LoVo (cell line): ENCODE data around the gene LRRC52.
"Not testable (repeated sequence)": the region's sequence is repeated elsewhere in the genome, so short reads cannot be mapped to it uniquely, and the experiment has no call there.

Experiments
- DNase-seq: peaks from one replicate; pipeline ENCODE4 v3.0.0-alpha.2; 2016; ENCODE audit warnings: low spot score

Gene LRRC52

DNA sequence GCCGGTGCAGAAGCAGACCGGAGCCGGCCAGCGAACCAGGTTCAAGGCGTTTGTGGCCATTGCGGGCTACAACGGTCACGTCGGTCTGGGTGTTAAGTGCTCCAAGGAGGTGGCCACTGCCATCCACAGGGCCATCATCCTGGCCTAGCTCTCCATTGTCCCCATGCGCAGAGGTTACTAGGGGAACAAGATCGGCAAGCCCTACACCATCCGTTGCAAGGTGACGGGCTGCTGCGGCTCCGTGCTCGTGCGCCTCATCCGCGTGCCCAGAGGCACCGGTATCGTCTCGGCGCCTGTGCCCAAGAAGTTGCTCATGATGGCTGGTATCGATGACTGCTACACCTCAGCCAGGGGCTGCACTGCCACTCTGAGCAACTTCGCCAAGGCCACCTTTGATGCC, 38.1 kb downstream of the LRRC52 start:
- DNase-seq: no peak

DNA sequence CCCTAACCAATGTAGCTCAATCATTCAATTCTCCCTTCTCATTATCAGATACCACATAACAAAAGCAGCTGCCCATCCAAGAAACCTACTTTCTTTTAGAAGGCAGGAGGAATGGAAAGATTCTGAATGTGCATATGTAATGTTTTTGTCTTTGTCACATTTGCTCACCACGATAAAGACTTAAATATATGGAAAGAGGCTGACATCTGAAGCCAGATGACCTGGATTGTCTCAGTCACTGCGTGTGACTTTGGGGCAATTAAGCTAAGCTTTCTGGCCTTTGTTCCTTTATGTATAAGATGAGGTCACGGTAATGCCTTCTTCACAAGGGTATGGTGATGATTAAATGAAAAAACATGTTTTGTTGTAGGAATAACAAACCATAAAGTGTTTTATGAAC, 42.6 kb downstream of the LRRC52 start:
- DNase-seq: no peak

DNA sequence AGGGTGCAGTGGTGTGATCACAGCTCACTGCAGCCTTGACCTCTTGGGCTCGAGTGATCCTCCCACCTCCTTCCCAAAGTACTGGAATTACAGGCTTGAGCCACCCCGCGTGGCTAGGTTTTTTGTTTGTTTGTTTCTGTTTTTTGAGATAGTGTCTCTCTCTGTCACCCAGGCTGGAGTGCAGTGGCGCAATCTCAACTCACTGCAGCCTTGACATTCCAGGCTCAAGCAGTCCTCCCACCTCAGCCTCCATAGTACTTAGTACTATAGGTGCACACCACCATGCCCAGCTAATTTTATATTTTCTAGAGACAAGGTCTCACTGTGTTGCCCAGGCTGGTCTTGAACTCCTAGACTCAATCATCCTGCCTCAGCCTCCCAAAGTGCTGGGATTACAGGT, 47.6 kb downstream of the LRRC52 start:
- not testable (repeated sequence) for DNase-seq

DNA sequence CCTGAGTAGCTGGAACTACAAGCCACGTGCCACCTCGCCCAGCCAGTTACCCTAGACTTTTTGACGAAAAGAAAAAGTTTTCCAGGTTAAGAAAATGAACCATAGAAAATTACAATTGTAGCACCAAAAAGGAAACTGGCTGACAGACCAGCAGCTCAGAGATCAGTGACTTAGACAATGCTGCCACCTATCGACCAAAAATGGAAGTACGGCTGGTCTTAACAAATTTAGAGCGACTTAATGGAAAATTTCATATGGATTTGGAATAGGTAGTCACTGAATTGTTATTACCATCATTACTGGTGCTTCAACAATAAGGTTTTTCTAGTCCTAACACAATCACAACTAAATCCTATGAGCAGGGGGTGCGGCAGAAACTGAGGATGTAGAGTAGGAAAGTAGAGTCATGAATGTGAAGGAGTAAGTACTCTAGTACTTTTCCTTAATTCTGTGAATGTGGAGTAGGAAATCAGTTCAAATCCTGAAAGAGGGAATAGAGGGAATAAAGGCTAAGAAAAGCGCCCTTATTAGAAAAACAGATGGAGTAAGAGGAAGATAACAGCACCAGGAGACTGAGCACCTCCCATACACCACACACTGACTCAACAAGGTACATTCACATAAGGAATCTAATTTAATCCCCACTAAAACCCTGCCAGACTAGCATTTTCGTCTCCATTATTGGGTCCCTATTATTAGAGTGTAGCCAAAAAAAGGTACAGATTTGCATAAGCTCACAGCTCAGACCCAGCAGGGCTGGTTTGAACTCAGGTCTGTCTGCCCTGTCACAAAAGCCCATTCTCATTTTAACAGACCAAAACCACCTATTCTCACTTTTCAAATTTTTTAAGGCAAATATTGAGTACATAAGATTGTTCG, 49.4 kb downstream of the LRRC52 start:
- DNase-seq: peak; percentile 66

DNA sequence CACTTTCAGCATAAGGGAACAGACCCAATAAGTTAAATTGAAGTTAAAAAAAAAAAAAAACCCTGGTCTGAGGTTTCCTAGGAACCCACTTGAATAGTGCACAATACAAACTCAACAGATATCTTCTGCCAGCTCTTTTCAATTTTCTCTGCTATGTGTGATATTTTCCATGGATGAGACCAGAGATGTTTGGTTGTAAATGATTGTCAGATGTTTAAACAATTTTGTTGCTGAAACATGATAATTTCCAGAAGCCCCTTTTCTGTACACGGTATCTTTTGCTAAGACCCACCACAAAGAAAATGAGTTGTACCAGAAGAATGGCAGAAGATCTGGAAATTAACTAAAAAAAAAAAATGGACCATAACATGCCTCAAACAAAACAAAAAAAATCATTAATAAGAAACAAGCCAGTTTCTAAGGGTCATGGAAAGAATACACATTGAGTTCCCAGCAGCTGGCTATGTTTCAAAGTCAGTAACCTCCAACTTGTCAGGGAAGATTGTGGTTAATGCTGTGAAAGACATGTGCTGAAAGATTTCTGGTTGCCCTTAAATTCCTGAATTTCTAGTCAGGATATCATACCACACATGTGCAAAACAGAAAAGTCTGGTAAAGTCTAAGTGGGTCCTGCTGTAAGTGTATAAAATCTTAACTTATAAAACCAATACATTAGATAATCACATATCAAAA, 51.6 kb downstream of the LRRC52 start:
- DNase-seq: no peak

DNA sequence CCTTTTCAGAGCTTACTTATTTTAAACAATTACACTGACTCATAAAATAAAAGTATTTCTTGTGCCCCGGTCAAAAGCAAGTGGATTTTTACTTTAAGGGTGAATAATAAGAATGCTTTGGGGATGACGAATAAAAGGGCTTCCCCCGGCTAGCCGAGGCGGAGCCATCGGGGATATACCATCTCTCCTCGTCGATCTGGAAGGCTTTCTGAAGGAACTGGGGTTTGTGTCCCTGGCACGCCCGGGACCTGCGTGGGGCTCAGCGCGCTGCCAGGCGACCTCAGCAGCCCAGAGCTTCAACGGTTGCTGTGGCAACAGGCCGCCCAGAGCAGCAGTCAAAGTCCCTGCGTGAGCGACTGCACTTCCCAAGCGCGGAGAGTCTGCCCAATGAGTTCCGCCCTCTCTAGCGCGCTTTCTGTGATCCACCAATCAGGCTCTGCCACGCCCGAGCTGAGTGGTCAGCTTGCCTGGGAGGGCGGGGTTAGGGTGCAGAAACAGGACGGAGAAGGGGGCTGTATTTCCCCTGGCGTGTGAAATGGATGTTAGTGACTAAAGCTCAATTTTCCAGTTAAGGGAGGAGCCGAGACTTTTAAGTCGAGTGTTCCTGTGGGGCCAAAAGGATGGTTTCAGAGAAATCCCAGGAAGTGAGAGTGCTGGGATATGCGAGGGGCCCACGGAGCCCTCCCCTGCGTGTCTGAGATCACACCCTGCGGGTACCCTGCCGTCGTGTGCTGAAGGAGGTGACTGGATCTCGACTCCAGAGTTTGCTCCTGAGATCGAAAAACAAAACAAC, 54.3 kb downstream of the LRRC52 start:
- DNase-seq: peak; percentile 93

DNA sequence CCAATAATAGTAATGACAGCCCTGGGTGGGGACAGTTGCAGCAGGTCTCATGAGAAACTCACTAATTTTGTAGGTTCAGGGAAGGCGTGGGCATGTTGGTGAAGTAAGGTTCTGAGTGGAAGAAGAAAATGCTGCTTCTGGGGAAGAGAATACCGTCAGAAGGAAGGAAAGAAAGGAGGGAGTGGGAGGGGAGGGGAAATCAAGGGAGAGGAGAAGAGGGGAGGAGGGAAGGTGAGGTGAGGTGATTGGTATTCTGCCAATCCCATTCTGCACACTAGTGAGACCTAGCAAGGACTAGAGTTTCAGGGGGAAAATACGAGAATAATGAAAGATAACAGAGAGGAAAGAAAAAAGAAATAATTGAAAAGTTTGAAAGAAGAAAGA, 54.9 kb downstream of the LRRC52 start:
- DNase-seq: no peak

DNA sequence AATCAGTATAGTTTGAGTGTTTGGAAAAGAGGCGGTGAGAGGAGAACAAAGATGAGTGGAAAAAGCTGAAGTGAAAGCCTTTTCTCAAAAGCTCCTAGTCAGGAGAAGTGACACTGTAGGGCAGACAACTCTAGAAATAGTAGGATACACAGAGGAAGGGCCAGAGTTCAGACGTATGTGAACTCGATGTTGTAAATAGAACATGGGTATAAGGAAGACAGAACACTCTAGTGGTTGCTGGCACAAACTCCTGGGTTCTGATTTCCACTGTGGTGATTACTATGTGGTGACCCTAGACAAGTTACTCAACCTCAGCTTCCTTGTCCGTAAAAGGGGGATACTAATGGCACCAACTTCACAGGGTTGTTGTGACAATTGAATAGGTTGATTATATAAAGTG, 57.0 kb downstream of the LRRC52 start:
- no peak for DNase-seq

DNA sequence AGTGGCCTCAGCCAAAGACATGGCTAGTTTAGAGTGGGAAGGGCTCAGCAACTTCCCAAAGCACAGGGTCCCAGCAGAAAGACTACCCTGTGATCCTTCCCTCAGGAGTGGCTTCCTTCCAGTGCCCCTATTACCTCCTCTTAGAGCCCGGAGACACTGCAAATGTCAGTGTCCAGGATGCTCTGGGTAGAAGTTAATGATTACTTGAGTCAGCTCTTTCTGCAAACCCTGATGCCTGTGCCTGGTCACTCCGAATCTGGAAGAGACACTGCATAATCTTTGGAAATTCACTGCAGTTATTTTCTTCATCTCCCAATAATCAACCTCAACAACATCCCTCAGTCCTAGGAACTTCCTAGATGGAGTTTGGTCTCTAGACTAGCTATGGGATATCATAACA, 60.0 kb downstream of the LRRC52 start:
- DNase-seq: no peak

DNA sequence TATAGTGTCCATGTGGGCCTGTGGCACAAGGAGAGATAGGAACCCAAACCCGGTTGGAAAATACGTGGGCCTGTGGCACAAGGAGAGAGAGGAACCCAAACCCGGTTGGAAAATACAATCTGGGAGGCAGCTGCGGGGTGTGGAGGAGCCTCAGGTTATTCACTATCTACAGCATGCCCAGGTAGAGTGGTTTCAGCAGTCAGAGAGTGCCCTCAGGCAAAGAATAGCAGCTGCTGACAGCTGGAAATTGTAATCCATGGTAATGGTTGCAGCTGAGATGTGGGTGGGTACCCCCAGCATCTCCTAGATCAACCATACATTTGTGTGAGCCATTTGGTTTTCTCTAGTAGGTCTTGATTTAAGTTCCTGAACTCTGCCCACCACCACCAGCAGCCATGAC, 61.4 kb downstream of the LRRC52 start:
- DNase-seq: no peak

DNA sequence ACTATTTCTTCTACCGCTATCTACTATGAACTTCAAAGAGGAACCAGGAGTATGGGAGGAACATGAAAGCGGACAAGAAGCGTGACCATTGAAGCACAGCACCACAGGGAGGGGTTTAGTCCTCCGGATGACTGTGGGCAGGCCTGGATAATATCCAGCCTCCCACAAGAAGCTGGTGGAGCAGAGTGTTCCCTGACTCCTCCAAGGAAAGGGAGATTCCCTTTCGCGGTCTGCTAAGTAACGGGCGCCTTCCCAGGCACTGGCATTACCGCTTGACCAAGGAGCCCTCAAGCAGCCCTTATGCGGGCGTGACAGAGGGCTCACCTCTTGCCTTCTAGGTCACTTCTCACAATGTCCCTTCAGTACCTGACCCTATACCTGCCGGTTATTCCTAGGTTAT, 62.9 kb downstream of the LRRC52 start:
- not testable (repeated sequence) for DNase-seq

DNA sequence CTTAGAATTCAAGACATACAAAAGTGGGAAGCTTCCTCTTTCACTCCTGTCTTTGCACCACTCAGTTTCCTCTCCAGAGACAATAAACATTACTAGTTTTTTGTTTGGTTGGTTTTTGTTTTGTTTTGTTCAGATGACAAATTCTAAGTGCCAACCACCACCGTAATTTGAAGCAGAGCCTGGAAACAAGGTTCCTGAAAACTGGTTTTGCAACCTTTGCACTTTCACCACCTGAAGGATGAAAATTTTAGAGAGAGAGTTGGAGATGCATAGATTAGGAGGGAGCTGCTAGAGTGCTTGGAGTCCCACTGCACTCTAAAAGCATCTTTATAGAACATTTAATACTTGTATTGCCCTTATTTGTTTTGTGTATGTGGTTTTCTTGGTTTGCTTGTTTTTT, 67.1 kb downstream of the LRRC52 start:
- DNase-seq: no peak

DNA sequence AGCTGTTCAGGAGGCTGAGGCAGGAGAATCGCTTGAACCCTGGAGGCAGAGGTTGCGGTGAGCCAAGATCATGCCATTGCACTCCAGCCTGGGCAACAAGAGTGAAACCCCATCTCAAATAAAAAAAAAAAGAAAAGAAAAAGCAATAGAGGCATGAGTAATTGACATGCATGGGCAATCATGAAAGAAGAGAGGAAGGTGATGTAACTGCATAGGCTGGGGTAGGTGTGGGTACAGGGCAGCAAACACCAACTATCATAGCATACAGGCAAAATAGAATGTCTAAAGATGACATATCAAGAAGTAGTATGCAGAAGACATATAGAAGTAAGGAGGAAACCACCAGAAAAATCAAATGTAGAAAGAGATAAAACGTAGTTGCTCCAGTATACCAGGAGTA, 68.3 kb downstream of the LRRC52 start:
- DNase-seq: no peak
